ENCODE results near the gene TRIM42.

DNA sequence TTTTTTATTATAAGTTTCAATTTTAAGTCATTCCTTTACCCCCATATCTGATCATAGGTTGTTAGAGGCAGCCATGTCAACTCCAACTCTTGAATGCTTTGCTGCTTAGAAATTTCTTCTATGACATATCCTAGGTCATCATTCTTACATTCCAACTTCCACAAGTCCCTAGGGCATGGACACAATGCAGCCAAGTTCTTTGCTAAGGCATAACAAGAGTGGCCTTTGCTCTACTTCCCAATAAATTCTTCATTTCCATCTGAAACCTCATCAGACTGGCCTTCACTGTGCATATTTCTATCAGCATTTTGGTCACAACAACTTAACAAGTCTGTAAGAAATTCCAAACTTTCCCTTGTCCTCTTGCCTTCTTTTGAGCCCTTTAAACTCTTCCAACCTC is 28.5 kb downstream of the TRIM42 start:
- TF ChIP-seq POLR2A (IDR thresholded peaks at IDR 0.05; ENCODE audit: low read length) (no peak), GATA1 (IDR thresholded peaks at IDR 0.05; ENCODE audit: low read depth, low read length) (no peak)
